ENCODE data around the gene FADS1. TPM values are rescaled to one million over a fixed set of nuclear protein-coding genes. Genes with fewer than 3 reads are reported as not detected.

FADS1 gene
- total RNA-seq, 1 experiment from 2014 or later, result 45.9 TPM

- in situ Hi-C loops (cut with HindIII; ENCODE audit: low pct_unique_long_range_greater_than_20kb, low sequenced_read_pairs), result no loop called here
- no peak for DNase-seq (ENCODE audit: low read depth, low spot score)
These were observed 13.7 kb upstream of the FADS1 start for GRCh38 chr11:61830237-61831105.

DNA sequence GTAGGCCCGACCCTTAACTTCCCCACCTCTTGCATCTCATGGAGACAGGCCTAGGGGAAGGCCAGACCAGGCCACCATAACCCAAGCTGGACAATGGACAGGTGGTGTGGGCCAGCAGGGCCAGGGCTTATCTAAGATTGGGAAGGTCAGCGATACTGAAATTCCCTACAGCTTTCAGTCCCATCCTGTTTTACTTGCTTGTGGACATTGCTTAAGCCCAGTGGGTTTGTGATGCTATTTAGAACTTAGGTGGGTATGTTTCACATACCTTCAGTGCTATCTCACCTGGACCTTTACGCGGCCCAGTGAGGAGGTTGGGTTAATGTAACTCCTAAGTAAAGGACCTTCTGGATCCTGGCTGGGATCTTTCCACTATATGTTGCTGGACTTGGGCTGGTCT, 13.0 kb upstream of the FADS1 start:
- in situ Hi-C loops (cut with HindIII; ENCODE audit: low pct_unique_long_range_greater_than_20kb, low sequenced_read_pairs), result no loop called here
- no peak for DNase-seq (ENCODE audit: low read depth, low spot score)

DNA sequence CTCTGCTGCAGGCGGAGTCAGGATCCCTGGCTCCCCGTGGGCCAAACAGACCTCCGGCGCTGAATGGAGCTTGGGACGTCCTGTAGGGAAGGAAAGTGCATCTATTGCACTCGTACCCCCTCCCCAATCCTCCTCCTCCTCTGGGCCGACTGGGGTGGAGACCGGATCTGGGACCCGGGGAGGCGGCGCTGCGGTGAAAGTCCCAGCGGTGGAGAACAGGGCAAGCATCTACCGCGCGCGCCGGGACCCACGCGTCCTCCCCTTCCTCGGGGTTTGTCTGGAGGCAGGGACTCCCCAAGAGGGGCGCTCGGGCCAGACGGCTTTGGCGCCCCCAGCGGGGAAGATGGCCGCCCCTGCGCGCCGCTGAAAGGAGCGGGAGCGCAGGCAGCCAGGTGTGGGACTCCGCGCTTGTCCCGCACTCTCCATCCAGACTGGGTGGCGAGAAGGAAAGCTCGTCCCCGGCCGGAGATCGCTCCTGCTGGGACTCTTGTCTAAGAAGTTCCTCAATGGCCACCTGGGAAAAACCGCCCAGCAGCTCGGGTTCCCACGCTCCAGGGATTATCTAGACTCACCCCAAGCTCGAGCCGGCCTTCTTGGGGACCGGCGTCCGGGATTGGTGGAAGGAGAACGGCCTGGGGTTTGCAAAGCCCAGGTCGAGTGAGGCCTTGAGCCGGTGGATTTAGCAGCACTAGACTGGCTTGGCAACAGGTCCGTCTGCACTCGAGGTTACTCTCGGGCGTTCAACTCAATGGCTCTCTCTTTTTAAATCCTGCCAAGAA, 12.0 kb upstream of the FADS1 start:
- DNase-seq (ENCODE audit: low read depth, low spot score), result no peak
- in situ Hi-C loops (cut with HindIII; ENCODE audit: low pct_unique_long_range_greater_than_20kb, low sequenced_read_pairs), result no loop called here

DNA sequence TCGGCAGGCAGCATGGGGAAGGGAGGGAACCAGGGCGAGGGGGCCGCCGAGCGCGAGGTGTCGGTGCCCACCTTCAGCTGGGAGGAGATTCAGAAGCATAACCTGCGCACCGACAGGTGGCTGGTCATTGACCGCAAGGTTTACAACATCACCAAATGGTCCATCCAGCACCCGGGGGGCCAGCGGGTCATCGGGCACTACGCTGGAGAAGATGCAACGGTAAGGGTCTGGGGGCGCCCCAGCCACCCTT, 11.5 kb upstream of the FADS1 start:
- no peak for DNase-seq (ENCODE audit: low read depth, low spot score)
- in situ Hi-C loops (cut with HindIII; ENCODE audit: low pct_unique_long_range_greater_than_20kb, low sequenced_read_pairs), result no loop called here

DNA sequence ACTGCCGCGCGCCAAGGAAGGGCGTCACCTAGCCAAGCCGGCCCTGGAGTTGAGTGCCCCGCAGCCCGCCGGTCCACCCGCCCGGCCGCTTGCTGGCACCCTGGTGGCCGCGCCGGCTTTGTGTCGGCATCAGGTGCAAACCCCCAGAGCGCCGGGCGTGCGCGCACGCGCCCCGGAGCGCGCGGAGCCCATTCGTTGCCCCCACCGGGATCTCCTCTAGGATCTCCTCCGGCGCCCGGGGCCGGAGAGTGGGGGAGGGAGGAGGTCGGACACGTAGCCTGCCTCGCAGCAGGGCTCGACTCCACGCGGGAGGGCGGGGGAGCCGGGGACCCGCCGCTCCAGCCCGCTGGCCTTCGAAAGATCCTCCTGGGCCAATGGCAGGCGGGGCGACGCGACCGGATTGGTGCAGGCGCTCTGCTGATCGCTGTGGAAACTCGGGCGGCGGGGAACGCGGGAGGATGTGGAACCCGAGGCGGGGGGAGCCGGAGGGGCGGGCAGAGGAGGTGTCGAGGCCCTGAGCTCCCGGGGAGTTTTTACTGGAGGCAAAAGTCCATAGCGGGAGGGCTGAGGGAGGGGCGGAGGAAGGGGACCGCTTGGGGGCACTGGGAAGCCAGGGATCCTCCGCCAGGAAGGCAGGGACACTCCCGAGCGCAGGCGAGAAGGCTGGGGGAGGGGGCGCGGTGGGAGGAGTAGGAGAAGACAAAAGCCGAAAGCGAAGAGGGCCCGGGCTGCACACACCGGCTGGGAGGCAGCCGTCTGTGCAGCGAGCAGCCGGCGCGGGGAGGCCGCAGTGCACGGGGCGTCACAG, 11.0 kb upstream of the FADS1 start, which contains the start of gene FADS2:
FADS2 (plus strand) TSS at position 730 of the 808 bp plus-strand sequence. CDS start 91 bp downstream, outside the sequence.
- DNase-seq (ENCODE audit: low read depth, low spot score), result no peak
- in situ Hi-C loops (cut with HindIII; ENCODE audit: low pct_unique_long_range_greater_than_20kb, low sequenced_read_pairs), result no loop called here

DNA sequence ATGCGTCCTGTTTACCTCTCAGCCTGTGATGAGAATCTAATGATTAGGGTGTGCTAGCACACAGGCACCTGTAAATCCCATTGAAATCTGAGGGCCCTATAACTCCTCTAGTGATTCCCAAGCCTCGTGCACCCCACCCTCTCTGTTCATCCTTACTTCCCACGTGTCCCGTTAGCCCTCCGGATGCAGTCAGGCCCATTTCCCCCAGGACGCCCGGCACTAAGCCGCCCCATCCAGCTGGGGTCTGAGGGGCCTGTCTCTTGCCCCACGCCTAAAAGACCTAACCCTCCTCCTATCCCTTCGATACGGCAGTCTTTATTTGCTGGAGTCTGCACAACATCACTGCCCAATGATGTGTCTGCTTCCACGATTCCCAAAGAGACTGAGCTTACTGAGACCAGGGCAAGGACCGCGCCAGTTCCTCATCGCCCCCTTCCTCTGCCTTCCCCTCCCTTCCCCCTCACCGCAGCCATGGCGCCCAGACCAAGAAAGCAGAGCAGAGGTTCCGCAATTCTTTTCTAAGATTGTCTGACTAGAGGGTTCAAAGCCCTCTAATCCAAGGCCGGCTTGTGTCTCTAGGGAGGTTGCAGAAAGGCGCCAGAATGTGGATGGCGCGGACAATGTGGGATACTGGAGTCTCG, 10.2 kb upstream of the FADS1 start:
- in situ Hi-C loops (cut with HindIII; ENCODE audit: low pct_unique_long_range_greater_than_20kb, low sequenced_read_pairs), result no loop called here
- no peak for DNase-seq (ENCODE audit: low read depth, low spot score)

GRCh38 chr11:61820174-61820573, 3.4 kb upstream of the FADS1 start:
- DNase-seq (ENCODE audit: low read depth, low spot score), result no peak
- in situ Hi-C loops (cut with HindIII; ENCODE audit: low pct_unique_long_range_greater_than_20kb, low sequenced_read_pairs), result no loop called here

GRCh38 chr11:61817471-61818202, 834 bp upstream of the FADS1 start:
- no peak for DNase-seq (ENCODE audit: low read depth, low spot score)
- in situ Hi-C loops (cut with HindIII; ENCODE audit: low pct_unique_long_range_greater_than_20kb, low sequenced_read_pairs), result no loop called here

DNA sequence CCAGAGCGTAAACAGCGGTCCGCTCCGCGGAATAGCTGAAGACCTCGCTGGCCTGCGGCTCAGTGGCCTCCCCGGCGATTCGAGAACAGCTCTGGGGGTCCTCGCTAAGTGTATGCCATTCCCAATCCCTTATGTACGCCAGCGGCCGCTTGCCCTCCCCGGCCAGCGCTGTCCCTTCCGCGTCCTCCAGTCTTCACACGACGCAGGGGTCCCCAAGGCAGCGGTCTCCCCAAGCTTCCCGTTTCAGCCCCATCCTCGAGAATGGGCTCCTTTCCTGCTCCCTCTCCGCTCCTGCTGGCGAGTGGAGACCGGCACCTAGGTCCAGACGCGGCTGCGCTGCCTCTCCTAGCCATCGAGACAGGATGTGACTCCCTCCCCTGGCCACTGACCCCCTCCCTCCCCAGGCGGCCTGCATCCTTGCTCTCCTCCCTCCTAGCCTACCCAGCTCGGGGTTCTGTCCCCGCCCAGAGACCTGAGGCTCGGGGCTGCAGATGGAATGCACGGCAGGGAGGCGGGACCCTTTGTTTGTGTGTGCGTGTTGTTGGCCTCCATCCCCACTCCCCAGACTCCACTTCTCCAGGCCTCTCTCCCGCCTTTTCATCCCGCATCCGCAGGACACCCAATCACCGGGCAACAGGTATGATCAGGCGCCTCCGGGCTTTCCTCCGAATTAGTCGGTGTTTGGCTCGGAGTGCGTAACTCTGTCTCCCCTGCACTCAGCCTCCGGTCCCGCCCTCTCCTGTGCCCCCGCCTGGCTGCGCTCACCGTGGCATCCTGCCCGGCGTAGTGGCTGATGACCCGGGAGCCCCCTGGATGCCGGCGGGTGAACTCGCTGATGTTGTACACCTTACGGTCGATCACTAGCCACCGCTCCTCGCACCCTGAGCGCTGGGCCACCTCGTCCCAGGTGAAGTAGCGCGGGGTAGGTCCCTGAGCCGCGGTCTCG, 740 bp downstream of the FADS1 start:
- peak; percentile 27 for DNase-seq (ENCODE audit: low read depth, low spot score)
- in situ Hi-C loops (cut with HindIII; ENCODE audit: low pct_unique_long_range_greater_than_20kb, low sequenced_read_pairs), result no loop called here

DNA sequence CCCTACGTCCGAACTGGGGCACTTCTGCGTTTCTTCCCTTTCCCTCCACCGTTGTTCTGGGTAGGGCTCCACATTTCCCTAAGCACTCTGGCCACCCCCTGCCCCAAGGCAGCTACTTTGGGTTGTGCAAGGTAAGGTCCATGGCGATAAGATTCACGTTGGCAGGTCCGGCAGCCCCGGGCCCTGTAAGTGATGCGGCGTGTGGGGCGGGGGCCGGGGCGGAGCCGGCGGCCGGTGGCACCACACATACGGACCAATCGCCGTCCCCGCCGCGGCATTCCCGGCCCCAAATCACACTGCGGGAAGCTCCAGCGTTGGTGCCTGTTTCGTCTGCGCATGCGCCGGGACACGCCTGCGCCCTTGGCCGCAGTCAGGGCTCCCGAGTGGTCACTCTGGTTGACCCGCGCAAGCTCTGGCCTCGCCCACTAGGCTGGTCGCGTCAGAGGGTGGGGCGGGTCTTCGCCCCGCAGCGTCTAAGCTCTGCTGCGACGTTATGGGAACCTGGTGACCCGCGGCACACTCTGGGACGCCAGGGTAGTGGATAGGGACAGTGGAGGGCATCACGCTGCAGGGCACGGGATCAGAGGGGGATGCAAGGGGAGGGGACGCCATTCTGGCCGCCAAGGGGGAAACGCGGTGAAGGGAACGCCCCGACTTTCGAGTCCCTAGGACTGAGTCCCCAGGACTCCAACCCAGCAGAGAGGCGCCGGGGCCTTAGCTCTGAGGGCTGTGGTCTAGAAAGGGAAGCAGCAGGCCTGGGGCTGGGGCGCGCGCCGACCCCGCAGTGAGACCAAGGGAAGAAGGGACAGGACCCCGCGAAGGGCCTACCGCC, 1.6 kb downstream of the FADS1 start:
- in situ Hi-C loops (cut with HindIII; ENCODE audit: low pct_unique_long_range_greater_than_20kb, low sequenced_read_pairs), result no loop called here
- peak; percentile 92 for DNase-seq (ENCODE audit: low read depth, low spot score)

GRCh38 chr11:61814247-61814957, 2.4 kb downstream of the FADS1 start:
- in situ Hi-C loops (cut with HindIII; ENCODE audit: low pct_unique_long_range_greater_than_20kb, low sequenced_read_pairs), result no loop called here
- peak; percentile 24 for DNase-seq (ENCODE audit: low read depth, low spot score)

GRCh38 chr11:61812736-61813411, 3.9 kb downstream of the FADS1 start:
- no peak for DNase-seq (ENCODE audit: low read depth, low spot score)
- in situ Hi-C loops (cut with HindIII; ENCODE audit: low pct_unique_long_range_greater_than_20kb, low sequenced_read_pairs), result no loop called here

- no peak for DNase-seq (ENCODE audit: low read depth, low spot score)
- in situ Hi-C loops (cut with HindIII; ENCODE audit: low pct_unique_long_range_greater_than_20kb, low sequenced_read_pairs), result no loop called here
These were observed 5.0 kb downstream of the FADS1 start for GRCh38 chr11:61811831-61812230.

- in situ Hi-C loops (cut with HindIII; ENCODE audit: low pct_unique_long_range_greater_than_20kb, low sequenced_read_pairs), result no loop called here
- no peak for DNase-seq (ENCODE audit: low read depth, low spot score)
These were observed 6.1 kb downstream of the FADS1 start for GRCh38 chr11:61810671-61811175.
